Glomerular endothelial cell (primary cell): Measurements from ENCODE around the gene ARFGEF2. TPM values are rescaled to one million over a fixed set of nuclear protein-coding genes. Genes with fewer than 3 reads are reported as not detected.
"Not testable (repeated sequence)": the region's sequence is repeated elsewhere in the genome, so short reads cannot be mapped to it uniquely, and the experiment has no call there.

ENCODE experiments used
- DNase-seq: peaks from one replicate; pipeline ENCODE4 v3.0.0-alpha.2; 2011; ENCODE audit warnings: low read depth, low spot score; ENCODE audit errors: extremely low read depth
- total RNA-seq: library from RNA; depleted of rRNA; stranded (reverse); fragments of >200 nt; gene quantifications from 2 replicates; pipeline ENCODE4 v1.2.3, GENCODE V29; 2015

Gene ARFGEF2
- total RNA-seq, 1 donor from 2014 or later = 31.9 TPM

DNA sequence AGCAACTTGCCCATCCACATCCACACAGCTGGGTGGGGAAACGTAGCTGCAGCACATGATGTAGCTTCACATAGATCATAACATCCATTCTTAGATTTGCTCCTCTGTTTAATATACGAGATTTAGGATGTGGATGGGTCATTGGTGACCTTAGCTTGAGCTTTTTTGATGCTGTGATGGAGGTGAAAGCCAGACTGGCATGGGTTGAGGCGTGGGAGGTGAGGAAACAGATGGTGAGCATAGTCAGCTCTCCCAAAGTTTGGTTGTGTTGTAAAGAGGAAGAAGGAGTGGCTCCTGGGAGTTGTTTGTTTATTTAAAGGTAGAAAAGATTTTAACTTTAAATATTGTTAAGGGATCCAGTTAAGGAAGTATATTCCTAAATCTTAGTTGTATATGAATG lies 5.3 kb downstream of the ARFGEF2 start:
- DNase-seq = no peak

DNA sequence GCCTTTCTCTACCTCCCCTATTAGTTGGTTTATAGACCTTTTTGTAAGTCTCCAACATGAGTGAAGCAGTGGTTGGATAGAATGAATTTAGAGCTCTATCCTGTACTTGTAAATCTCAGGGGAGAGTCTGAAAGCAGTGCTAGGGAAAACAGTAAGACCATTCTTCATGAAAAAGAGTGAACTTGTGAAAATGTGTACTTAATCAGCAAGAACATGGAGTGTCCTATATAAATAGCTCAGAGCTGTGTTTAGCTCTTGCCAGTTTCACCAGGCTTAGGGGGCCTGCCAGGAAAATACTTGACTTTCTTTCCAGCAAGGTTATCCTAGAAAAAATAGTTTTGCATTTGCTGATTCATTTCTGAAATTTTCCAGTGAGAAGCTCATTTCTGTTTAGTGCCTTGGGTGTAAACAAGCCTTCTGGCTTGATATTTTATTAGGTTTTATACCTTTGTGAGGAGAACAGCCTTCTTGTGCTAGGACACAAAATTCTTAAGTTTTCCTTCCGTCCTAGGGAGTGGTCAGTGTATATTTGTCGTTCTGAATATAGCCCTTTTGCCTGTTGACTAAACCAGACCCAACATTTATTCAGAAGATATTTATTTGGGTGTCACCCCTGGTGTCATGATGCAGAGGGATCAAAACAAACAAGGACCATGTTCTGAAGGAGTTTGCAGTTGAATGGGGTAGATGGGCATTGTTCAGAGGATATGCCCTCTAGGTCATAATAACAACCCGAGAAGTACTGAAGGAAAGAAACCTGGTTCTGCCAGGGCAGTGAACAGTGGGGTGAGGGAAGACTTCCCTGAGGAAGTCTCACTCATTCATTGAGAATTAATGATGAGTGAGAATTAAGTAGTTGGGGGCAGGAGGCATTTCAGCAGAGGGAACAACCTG lies 7.6 kb downstream of the ARFGEF2 start:
- DNase-seq = no peak

DNA sequence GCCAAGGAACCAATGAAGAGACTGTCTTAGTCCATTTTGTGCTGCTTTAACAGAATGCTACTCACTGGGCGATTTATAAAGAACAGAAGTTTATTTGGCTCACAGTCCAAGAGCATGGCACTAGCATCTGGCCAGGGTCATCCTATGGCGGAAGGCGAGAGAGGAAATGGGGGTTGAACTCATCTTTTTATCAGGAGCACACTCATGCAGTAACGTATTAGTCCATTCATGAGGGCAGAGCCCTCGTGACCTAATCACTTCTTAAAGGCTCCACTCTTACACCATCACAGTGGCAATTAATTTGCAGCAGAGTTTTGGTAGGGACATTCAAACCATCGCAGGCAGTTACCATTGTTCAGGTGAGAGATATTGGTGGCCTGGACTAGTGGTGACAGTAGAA lies 8.5 kb downstream of the ARFGEF2 start:
- no peak for DNase-seq

DNA sequence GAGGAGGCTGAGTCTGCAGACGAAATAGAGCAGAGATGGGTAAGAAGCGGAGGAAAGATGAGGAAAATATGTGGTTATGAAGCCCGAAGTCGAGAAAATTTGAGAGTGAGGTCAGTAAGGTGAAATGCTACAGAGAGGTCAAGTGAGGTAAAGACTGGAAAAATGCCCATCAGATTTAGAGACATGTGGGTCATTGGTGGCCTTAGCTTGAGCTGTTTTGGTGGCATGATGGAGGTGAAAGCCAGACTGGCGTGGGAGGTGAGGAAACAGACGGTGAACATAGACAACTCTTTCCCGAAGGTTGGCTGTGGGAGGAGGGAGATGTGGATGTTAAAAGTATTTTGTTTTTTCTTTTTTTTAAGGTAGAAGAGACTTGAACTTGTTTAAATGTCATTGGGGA lies 9.4 kb downstream of the ARFGEF2 start:
- no peak for DNase-seq

DNA sequence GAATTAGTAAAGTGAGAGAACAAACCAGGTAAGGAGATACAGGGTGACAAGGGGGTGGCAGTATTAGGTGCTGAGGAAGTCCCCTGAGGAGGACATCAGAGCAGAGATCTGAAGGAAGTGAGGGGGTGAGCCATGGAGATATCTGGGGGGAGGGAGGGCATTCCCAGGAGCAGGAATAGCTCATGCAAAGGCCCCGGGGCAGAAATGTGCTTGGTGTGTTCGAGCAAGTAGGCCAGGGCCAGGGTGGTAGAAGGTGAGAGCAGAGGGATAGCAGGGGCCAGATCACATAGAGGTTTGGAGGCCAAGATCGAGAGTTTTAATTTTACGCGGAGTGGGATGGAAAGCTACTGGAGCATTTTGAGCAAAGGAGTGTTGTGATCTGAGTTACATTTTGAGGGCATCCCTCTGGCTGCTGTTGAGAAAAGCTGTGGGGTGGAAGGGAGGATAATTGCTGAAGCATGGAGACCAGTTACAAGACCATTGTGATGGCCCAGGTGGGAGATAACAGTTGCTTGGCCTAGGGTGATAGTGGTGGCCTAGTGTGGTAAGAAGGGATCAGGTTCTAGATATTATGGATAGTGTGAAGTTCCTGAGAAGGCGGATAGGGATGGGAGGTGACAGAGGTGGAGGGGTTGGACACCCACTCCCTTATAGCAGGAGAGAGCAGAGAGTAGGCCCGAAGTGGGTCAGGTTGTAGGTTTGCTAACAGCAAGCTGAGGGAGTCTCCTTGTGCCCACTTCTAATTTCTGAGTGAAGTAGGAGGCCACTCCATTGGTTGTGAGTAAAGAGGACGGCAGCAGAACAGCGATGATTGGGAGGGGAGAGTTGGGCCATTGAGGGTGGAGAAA lies 10.2 kb downstream of the ARFGEF2 start:
- no peak for DNase-seq

DNA sequence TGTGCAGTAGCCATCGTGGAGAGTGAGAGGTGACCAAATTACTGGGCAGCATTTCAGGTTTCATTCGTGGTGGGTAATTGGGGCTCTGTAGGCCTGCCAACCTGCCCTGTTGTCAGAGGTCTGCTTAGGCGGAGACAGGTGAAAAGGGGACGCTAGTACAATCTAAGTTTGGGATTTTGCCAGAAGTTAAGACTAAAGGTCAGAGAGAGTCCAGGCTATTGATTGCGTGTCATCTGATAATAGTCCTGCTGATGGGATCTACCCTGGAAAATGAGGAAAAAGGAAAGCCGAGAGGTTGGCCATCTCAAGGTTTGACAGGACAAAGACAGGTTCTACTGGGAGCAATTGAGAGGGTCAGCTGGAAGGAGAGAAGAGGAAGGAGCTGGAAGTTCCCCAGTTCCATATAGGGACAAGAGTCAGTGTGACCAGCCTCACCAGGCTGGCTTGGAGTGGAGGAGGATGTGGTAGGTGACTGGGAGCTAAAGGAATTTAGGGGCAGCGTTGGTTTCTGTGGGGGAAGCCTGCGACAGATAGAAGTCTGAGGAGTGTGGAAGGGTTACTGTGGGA lies 10.9 kb downstream of the ARFGEF2 start:
- no peak for DNase-seq

DNA sequence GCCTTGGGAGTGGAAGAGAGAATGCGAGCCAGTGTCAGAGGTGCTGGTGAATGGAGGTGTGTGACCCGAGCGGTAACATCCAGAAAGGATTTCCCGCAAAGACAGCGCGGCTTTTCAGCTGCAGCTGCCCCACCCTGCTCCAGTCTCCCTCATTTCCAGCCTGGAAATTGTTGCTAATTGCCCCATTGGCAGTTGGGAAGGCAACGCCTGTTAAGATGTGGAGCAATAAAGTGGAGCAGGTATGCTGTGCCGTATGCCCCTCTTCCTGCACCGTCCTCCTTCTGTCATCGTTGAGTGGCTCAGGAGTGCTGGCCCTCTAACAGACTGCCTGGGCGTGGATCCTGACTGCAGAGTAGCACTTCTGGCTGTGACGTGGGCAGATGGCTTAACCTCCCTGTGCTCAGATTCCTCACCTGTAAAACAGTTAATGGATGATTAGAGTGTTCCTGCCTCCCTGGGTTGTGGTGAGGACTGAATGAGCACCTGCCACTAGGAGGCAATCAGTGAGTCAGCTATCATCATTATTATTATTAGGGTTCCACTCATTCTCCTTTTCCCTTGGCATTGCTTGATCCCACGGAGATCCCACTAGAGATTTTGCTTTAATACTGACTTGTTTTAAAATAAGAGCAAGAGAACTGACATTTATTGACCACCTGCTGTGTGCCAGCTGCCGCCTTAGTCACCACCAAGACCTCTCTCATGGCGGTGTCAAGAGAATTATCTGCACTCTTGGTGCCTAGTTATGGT lies 11.7 kb downstream of the ARFGEF2 start:
- no peak for DNase-seq

DNA sequence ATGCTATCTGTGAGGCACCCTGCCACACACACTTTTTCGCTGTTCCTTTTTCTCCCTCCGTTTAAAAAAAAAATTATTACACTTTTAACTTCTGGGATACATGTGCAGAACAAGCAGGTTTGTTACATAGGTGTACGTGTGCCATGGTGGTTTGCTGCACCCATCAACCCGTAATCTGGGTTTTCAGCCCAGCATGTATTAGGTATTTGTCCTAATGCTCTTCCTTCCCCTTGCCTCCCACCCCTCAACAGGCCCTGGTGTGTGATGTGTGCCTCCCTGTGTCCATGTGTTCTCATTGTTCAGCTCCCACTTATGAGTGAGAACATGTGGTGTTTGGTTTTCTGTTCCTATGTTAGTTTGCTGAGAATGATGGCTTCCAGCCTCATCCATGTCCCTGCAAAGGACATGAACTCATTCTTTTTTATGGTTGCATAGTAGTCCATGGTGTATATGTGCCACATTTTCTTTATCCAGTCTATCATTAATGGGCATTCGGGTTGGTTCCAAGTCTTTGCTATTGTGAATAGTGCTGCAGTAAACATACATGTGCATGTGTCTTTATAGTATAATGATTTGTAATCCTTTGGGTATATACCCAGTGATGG lies 12.9 kb downstream of the ARFGEF2 start:
- DNase-seq = not testable (repeated sequence)

DNA sequence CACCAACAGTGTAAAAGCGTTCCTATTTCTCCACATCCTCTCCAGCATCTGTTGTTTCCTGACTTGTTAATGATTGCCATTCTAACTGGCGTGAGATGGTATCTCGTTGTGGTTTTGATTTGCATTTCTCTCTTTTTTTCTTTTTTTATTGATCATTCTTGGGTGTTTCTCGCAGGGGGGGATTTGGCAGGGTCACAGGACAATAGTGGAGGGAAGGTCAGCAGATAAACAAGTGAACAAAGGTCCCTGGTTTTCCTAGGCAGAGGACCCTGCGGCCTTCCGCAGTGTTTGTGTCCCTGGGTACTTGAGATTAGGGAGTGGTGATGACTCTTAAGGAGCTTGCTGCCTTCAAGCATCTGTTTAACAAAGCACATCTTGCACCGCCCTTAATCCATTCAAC lies 13.5 kb downstream of the ARFGEF2 start:
- not testable (repeated sequence) for DNase-seq

DNA sequence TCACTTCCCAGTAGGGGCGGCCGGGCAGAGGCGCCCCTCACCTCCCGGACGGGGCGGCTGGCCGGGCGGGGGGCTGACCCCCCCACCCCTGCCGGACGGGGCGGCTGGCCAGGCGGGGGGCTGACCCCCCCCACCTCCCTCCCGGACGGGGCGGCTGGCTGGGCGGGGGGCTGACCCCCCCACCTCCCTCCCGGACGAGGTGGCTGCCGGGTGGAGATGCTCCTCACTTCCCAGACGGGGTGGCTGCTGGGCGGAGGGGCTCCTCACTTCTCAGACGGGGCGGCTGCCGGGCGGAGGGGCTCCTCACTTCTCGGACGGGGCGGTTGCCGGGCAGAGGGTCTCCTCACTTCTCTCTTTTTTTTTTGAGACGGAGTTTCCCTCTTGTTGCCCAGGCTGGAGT lies 14.7 kb downstream of the ARFGEF2 start:
- DNase-seq = not testable (repeated sequence)

DNA sequence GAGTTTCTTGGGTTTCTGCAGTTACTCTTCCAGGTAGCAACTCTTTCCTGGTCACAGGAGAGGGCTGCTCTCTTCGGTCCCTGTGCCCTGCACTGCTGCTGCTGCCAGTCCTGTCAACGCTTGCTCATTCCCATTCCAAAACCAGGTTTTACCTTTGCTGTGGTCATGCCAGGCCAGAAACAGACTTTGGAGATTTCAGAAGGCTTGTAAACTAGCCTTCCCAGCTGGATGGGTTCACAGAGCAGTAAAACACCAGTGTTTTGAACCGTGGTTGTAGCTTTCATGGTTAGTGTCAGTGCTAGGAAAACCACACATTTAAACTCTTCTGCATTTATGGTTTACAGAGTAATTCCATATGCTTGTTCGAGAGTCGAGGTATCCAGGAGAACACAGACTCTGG lies 16.2 kb downstream of the ARFGEF2 start:
- no peak for DNase-seq

DNA sequence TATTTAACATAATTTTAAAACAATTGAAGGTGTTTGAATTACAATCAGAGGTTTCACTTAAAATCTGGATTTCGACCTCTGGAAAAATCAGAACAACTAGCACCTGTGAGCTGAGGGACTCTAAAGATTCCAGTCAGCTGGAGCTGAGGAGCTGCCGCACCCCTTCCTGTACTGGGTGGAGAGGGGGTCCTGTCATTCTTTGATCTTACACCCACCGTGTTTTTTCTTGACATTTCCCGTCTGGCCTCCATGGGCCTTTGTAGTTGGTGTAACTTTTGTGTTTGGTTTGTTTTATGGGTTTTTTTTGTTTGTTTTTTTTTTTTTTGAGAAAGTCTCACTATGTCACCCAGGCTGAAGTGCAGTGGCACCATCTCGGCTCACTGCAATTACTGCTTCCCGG lies 17.2 kb downstream of the ARFGEF2 start:
- DNase-seq = no peak

DNA sequence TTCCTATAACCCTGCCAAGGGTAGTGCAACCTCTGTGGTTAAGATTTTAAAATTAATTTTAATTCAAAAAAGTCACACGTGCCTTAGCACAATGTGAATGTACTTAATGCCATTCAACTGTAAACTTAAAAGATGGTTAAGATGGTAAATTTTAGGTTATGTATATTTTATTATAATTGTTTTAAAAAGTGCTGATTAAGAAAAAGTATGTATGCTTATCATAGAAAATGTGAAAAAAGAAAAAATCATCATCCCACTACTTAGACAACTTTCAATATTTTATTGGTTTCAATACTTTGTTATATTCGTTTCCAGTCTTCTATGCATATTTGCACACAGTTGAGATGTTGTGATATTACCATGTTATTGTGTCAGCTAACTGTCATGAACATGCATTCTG lies 18.7 kb downstream of the ARFGEF2 start:
- no peak for DNase-seq

DNA sequence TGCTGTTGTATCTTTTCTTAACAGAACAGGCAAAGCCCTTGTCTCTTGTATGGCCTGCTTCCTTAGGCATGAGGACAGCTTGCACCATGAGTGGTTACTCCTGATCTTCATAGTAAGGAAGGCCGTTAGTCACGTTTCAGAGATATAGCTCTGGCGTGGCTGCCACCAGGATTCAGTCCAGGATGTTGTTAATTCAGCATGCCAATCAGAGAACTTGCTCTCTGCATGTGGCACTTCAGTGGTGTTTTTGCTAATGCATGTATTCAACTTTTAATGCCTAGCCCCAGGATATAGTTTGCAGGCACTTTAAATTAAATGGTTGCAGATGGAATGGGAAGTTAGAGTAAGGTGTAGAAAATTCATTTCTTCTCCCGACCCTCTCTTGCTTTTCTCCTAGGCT lies 20.0 kb downstream of the ARFGEF2 start:
- DNase-seq = no peak

DNA sequence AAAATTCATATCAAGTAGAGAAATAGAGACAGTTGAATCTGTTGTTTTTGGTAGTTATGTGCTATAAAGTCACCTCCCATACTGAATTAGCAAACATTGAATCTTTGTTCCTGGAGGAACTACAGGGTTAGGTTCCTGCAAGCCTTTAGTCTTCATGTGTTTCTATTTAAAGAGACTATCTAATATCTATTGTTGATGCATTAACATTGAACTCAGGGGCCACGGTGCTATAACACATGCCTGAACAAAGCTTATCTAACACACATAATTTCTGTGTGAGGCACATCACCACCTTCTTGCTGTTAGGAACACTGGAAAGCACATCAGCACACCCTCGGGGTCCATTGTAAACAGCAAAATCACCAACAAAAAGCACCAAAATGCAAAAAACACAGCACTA lies 21.2 kb downstream of the ARFGEF2 start:
- DNase-seq = no peak

DNA sequence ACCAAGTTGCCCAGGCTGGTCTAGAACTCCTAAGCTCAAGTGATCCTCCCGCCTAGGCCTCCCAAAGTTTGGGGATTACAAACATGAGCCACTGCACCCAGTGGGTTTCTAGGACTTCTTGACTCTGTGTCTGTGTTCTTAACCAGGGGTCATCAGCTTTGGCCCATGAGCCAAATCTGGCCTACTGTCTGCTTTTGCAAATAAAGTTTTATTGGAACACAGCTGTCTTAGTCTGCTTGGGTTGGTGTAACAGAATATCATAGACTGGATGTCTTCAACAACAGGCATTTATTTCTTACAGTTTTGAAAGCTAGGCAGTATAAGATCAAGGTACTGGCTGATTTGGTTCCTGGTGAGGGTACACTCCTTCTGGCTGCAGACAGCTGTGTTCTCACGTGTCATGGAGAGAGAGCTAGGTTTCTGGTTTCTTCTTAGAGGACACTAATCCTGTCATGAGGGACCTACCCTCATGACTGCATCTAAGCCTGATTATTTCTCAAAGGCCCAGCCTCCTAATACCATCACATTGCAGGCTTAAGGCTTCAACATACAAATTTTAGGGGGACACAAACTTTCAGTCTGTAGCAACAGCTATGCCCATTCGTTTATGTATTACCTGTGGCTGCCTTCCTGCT lies 23.3 kb downstream of the ARFGEF2 start:
- DNase-seq = no peak

DNA sequence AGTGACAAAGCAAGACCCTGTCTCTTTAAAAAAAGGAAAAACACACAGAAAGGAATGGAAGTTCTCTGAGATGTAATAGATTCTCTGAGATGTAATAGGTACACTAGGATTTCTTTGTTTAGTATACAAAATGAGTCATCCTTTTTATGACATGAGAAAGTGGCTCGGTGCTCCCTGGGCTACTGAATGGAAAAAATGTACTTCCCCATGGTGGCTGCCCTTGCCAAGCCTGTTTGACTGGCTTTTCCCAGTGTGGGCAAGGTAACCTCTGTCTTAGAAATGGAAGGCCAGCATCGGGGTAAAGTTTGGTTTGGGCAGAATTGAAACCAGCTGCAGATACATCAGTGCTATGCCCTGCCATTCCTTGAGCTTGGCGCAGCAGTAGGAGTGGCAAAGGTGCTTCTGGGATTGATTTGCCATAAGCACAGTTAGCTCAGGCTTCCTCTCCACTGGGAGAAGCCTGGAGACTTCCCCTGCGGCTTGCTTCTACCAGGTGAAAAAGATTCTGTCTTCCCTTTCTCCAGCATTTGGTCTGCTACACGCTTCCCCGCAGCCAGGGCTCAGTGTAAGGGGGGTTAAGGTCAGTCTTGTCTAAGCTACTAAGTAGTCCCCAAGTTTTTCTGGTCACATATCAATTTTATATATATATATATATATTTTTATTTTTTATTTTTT lies 24.5 kb downstream of the ARFGEF2 start:
- no peak for DNase-seq

DNA sequence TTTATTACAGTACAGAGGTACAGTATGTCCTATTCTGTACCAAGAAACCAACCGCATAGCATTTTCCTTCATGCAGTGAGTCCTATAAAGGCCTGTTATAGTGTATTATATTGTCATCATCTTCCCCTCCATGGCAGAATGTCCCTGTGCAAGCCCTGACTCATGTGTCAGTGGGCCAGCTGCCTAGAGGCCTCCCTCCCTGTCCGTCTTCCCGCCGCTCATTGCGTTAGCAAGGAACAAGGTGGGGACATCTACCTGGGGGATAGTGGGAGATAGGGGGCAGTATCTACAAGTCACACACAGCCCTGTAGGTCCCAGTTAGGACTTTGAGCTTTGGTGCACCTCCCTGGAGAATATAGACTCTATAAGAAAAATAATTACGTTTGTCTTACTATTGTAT lies 27.1 kb downstream of the ARFGEF2 start:
- DNase-seq = no peak
